Natural killer cell treated with Interleukin-12 subunit alpha and Interleukin-12 subunit beta and Interleukin-15 and Interleukin-18, amount 100 ng/mL, for 72 hours (primary cell): Measurements from ENCODE around the gene DET1. TPM values are rescaled to one million over a fixed set of nuclear protein-coding genes. Genes with fewer than 3 reads are reported as not detected.

Source experiments
- ATAC-seq, 2 donors: fragments of 150-1000 bp; cut with Tn5 transposase in 1 of 2; sonication (Bioruptor Pico), chemical (Tn5 transposase) in 1 of 2; 2 replicates each; pipeline ENCODE4 v1.10.0; 2021
- DNase-seq: peaks from one replicate; pipeline ENCODE4 v3.0.0; 2022; ENCODE audit warnings: low spot score
- H3K27ac Mint-ChIP-seq, 2 donors: 1 replicate in 1 of 2; 2 replicates in 1 of 2; pipeline ENCODE4 v1.8.0; 2022; ENCODE audit warnings: mixed read lengths in 2 of 2, mild to moderate bottlenecking in 1 of 2, moderate library complexity in 1 of 2
- H3K27me3 Mint-ChIP-seq, 2 donors: 1 replicate in 1 of 2; 2 replicates in 1 of 2; pipeline ENCODE4 v1.8.0; 2022; ENCODE audit warnings: mixed read lengths in 2 of 2
- H3K36me3 Mint-ChIP-seq: one replicate; pipeline ENCODE4 v1.8.0; 2022; ENCODE audit warnings: mixed read lengths
- H3K4me1 Mint-ChIP-seq, 2 donors: 1 replicate in 1 of 2; 2 replicates in 1 of 2; pipeline ENCODE4 v1.8.0; 2022; ENCODE audit warnings: low read depth in 2 of 2, mixed read lengths in 2 of 2, mild to moderate bottlenecking in 1 of 2
- H3K4me3 Mint-ChIP-seq: one replicate; pipeline ENCODE4 v1.8.0; 2022; ENCODE audit warnings: mixed read lengths
- H3K9me3 Mint-ChIP-seq: 2 replicates; pipeline ENCODE4 v1.8.0; 2022; ENCODE audit warnings: mixed read lengths
- total RNA-seq, 2 donors: library from RNA; stranded (reverse); gene quantifications; one replicate each; pipeline ENCODE4 v1.2.3, GENCODE V29; 2022

The DET1 gene
- total RNA-seq, result 1 to 10 TPM; 3.5 to 6.0 TPM

DNA sequence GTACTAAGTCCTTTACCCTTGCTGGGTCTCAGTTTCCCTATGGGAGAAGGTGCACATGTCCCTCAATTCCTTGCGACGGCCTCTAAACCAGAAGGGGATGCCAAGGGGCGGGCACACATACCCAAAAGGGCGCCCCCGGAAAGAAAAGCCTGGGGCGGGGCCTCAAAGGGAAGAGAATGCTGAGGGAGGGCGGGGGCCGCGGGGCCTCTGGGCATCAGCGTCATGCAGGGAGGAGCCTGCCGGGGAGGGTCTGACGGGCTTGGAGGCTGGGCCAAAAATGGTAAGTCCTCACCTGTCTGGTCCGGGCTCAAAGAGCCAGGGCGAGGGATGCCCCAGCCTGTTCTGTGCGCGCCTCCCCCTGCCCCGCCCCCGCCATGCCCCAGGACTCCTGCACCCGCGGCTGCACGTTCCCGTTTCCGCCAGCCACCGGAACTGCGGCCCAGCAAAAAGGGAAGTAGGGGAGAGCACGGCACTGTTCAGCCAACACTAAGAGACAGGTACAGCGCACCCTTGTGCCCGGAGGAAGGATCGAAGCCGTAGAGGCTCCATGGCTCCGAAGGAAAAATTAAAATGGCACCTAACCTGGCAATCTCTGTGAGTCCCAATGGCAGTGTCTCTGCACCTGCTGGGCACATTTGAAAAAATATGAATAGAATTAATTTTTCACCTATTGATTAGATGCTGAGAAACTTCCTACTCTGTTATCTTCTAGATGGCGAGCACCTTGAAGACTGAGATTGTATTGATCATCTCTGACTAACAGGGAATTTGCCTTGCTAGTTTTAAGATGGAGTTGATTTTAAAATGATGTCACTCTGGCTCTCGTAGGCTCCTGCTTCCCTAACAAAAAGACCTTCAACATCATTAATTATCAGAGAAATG is at the start of gene DET1:
Gene DET1 (minus strand): TSS at position 434 of the 882 bp plus-strand sequence. CDS start 14,976 bp downstream, outside the sequence.
- DNase-seq, result peak; percentile 94
- H3K4me1 Mint-ChIP-seq, result peaks cover 4 to 7% of the 10 kb centered on the region in 2 donors
- no peaks in the 10 kb centered on the region for H3K9me3 Mint-ChIP-seq

DNA sequence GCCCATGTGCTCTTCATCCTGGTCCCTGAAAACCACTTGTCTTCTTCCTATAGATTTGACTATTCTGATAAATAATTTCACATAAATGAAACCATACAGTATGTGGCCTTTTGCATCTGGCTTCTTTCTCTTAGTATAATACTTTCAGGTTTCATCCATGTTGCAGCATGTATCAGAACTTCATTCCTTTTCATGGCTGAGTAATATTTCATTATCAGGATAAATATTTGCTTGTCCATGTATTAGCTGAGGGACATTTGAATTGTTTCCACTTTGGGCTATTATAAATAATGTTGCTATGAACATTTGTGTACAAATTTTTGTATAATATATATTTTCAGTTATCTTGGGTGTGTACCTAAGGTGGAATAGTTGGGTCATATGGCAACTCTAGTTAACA is 44.9 kb upstream of the DET1 start:
- no peaks in the 10 kb centered on the region for H3K9me3 Mint-ChIP-seq
- H3K27ac Mint-ChIP-seq, result no peak overlapping the region
- no peaks in the 10 kb centered on the region for H3K4me1 Mint-ChIP-seq
- H3K4me3 Mint-ChIP-seq, result no peak overlapping the region
- ATAC-seq (no peak), DNase-seq (no peak)
- peaks cover 18 to 21% of the 10 kb centered on the region in 2 donors for H3K27me3 Mint-ChIP-seq
- H3K36me3 Mint-ChIP-seq, result no peaks in the 10 kb centered on the region

More for the DNA sequence above, at the start of gene DET1:
- H3K4me3 Mint-ChIP-seq, result peak within 1 kb of the TSS; percentile 89
- H3K27ac Mint-ChIP-seq, result peak within 1 kb of the TSS in 1 of 2 donors; percentile 68
- no peaks in the 10 kb centered on the region for H3K27me3 Mint-ChIP-seq
- H3K36me3 Mint-ChIP-seq, result no peaks in the 10 kb centered on the region
- ATAC-seq, result peak; percentile 98

DNA sequence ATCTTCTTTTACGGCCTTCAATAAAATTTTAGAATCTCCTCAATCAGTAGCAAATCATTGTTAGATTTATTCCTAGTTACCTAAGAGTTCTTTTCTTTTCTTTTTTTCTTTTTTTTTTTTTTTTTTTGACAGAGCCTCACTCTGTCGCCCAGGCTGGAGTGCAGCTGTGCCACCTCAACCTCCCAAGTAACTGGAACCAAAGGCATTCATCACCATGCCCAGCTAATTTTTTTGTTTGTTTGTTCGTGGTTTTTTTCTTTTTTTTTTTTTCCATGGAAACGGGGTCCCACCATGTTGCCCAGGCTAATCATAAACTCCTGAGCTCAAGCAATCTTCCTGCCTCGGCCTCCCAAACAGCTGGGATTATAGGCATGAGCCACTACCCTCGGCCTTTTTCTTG is 44.3 kb upstream of the DET1 start:
- Mint-ChIP-seq H3K36me3 (no peaks in the 10 kb centered on the region), H3K4me3 (no peak overlapping the region), H3K27ac (no peak overlapping the region), H3K4me1 (no peaks in the 10 kb centered on the region), H3K9me3 (no peaks in the 10 kb centered on the region), H3K27me3 (peaks cover 18 to 24% of the 10 kb centered on the region in 2 donors)
- no peak for DNase-seq
- ATAC-seq, result no peak

DNA sequence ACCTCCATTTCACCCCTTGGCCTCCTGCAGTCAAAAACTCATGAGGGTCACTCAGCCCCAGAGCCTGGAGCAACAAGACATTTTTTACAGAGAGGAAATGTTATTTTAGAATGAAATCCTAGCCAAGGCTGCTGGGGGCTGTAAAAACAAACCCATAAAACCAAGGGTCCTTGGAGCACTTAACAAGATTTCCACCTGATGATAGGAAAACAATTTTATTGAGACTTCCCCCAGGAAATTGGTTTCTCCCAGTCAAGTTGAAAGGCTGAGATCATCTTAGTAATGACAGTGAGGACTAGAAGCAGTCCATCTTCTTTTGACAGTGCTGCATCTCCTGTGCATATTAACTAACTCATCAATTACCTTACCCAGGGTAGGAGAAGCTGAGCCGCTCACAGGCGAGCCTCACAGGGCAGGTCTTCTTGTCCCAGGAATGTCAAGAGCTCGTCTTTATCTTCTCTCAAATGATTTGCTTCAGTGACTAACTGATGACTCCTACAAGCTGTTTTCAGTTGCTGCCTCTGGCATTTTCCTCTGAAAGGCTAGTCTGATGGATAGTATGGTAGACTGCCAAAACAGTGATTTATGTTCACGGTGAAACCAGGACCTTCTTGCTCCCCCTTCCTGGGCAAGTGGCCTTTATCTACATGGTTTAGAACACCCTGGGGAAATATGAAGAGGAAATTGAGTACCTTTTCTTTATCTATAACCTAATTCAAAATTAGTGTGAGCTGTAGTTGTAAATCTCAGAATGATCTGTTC is 40.1 kb upstream of the DET1 start:
- H3K27ac Mint-ChIP-seq, result no peak overlapping the region
- no peaks in the 10 kb centered on the region for H3K9me3 Mint-ChIP-seq
- no peaks in the 10 kb centered on the region for H3K36me3 Mint-ChIP-seq
- no peaks in the 10 kb centered on the region for H3K4me1 Mint-ChIP-seq
- peaks cover 22 to 38% of the 10 kb centered on the region in 2 donors for H3K27me3 Mint-ChIP-seq
- DNase-seq (no peak), ATAC-seq (no peak)
- no peak overlapping the region for H3K4me3 Mint-ChIP-seq

DNA sequence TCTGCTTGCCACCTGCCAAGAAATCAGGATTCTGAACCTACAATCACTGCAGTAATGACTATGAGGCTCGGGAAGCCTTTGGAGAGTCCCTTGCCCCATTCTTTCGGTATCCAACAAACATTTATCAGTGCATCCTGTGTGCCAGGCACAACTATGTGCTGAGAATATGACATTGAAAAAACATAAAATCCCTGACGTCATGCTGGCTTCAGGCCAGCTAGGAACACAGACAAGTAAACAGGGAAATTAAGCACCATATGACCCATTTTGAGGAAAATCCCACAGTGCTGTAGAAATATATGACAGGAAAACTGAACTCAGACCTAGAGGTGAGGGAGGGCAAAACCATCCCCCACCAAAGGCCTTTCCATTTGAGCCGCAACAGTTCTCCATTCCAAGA is 34.1 kb upstream of the DET1 start:
- DNase-seq (no peak), ATAC-seq (no peak)
- no peaks in the 10 kb centered on the region for H3K36me3 Mint-ChIP-seq
- no peak overlapping the region for H3K27ac Mint-ChIP-seq
- no peak overlapping the region for H3K4me3 Mint-ChIP-seq
- H3K4me1 Mint-ChIP-seq, result no peaks in the 10 kb centered on the region
- H3K27me3 Mint-ChIP-seq, result peaks cover 12 to 18% of the 10 kb centered on the region in 2 donors
- H3K9me3 Mint-ChIP-seq, result no peaks in the 10 kb centered on the region

DNA sequence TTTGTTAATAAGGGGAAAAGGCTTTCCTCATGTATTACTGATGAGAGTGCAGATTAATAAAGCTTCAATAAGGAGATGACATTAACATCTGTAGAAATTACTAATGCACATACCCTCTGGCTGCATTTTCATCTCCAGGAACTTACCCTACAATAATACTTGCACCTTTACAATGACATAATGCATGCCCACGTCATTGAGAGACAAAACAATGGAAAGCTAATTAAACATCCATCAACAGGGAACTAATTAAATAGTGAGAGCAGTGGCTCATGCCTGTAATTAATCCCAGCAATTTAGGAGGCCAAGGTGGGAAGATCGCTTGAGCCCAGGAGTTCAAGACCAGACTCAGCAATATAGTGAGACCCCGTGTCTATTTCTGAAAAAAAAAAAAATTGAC is 32.8 kb upstream of the DET1 start:
- Mint-ChIP-seq H3K36me3 (no peaks in the 10 kb centered on the region), H3K27ac (no peak overlapping the region), H3K4me1 (no peaks in the 10 kb centered on the region), H3K9me3 (no peaks in the 10 kb centered on the region), H3K27me3 (peaks cover 10 to 15% of the 10 kb centered on the region in 2 donors), H3K4me3 (no peak overlapping the region)
- ATAC-seq, result no peak
- DNase-seq, result no peak

DNA sequence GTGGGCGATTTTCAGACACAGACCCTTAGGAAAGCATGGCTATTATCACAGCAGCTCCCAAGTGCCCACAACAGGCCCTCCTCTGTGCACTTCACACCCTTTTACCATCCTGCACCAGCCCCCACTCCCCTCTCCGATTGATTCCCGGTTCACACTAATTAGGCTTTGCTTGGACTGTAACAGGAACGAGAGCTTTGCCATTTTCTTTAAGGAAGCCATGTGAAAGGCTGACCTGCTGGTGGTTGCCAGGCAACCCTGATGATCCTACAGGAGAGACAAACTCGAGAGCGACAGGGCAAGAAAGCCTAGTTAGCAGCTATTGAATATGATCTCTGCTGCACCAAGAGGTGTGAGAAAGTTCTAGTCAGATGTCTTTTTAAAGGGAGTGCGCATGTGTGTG is 28.2 kb upstream of the DET1 start:
- no peaks in the 10 kb centered on the region for H3K4me1 Mint-ChIP-seq
- no peak overlapping the region for H3K4me3 Mint-ChIP-seq
- DNase-seq (no peak), ATAC-seq (no peak)
- H3K27ac Mint-ChIP-seq, result no peak overlapping the region
- H3K9me3 Mint-ChIP-seq, result no peaks in the 10 kb centered on the region
- H3K36me3 Mint-ChIP-seq, result no peaks in the 10 kb centered on the region
- peaks cover 17 to 18% of the 10 kb centered on the region in 2 donors for H3K27me3 Mint-ChIP-seq

DNA sequence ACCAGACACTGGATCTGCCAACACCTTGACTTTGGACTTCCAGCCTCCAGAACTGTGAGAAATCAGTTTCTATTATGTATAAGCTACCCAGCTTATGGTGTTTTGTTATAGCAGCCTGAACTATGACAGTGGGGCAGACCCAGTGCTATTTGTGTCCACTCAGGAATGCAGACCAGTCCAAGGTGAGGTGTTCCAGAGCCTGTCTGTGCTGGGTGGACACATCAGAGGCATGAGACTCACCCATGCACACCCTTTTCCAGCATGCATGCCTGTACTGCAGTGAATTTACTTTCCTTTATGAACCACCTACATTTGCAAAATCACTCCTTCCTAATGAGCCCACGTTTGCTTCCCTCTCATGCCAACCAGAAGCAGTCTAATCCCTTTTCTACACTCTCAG is 27.6 kb upstream of the DET1 start:
- no peaks in the 10 kb centered on the region for H3K4me1 Mint-ChIP-seq
- no peaks in the 10 kb centered on the region for H3K9me3 Mint-ChIP-seq
- ATAC-seq (no peak), DNase-seq (no peak)
- peaks cover 18% of the 10 kb centered on the region in 2 donors for H3K27me3 Mint-ChIP-seq
- H3K27ac Mint-ChIP-seq, result no peak overlapping the region
- H3K36me3 Mint-ChIP-seq, result no peaks in the 10 kb centered on the region
- no peak overlapping the region for H3K4me3 Mint-ChIP-seq

DNA sequence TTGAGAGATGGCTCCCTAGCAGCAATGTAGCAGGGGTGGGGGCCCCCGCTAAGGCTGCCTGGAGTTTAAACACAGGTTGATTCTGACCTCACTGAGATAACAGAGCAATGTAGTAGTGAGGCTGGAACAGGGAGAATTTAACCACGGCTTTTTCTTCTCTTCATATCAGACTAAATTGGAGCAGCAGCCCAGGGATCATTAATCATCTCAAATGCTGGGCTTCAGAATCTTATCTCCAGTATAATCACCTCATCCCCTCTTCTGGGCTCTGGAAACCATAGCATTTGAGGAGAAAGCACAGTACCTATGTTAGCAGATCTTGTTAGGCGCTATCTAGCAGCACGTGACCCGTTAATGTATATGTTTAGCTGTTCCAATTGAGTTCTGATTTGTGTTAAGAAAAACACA is 25.4 kb upstream of the DET1 start:
- DNase-seq, result no peak
- Mint-ChIP-seq H3K27ac (no peak overlapping the region), H3K4me3 (no peak overlapping the region), H3K27me3 (peaks cover 18 to 24% of the 10 kb centered on the region in 2 donors), H3K36me3 (no peaks in the 10 kb centered on the region), H3K9me3 (no peaks in the 10 kb centered on the region), H3K4me1 (no peaks in the 10 kb centered on the region)
- no peak for ATAC-seq

DNA sequence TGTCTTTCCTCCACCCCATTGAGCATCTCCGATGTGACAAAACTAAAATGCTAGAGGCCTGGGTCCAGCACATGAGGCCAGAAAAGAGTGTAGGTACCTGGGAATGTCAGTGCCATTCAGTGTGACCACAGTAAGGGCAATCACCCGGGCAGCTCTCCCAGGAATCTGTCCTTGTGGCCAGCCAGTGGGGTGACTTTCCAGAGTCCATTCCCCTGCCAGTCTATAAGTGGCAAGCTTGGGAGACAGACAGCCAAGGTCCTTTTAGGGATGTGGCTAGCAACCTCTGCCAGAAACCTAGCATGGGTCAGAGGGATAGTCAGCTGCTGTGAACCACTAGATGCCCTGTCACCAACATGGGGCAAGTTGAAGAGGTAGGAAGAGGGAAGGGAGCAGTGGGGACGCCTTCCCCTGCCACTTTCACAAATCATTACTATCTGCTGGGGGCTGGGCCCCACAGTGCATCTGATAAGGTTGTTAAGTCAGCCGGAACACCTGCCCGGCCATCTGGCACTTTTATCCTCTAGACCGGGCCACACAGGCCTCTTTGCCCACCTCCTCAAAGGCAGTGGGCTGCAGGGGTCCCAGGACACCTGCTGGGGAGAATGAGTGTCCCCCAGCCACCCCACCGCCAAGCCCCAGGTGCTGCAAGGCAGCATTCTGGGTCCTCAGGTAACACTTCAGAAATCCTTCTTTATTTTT is 24.8 kb upstream of the DET1 start:
- peaks cover 18 to 25% of the 10 kb centered on the region in 2 donors for H3K27me3 Mint-ChIP-seq
- H3K9me3 Mint-ChIP-seq, result no peaks in the 10 kb centered on the region

DNA sequence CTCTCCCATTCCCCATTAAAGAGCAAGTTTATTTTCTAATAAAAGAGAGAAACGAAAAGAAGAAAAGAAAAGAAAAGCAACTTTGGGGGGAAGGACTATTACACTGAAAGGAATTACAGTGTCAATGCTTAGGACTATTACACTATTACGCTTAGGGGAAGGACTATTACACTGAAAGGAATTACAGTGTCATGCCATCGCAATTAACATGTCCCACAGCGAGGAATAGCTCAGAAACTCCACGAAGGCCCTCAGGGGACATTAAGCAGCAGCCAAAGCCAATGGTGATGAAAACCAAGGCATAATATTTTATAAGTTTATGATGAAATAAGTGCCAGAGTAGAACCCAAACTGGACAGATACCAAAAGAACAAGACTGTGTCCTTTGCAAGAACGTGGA is 22.1 kb upstream of the DET1 start:
- ATAC-seq (no peak), DNase-seq (no peak)
- H3K4me3 Mint-ChIP-seq, result no peak overlapping the region
- no peak overlapping the region for H3K27ac Mint-ChIP-seq
- no peaks in the 10 kb centered on the region for H3K36me3 Mint-ChIP-seq
- H3K4me1 Mint-ChIP-seq, result no peaks in the 10 kb centered on the region
- no peaks in the 10 kb centered on the region for H3K9me3 Mint-ChIP-seq
- peaks cover 19 to 30% of the 10 kb centered on the region in 2 donors for H3K27me3 Mint-ChIP-seq

More for the DNA sequence above, 24.8 kb upstream of the DET1 start:
- no peaks in the 10 kb centered on the region for H3K36me3 Mint-ChIP-seq
- H3K4me1 Mint-ChIP-seq, result no peaks in the 10 kb centered on the region
- DNase-seq (no peak), ATAC-seq (no peak)
- no peak overlapping the region for H3K27ac Mint-ChIP-seq
- no peak overlapping the region for H3K4me3 Mint-ChIP-seq

DNA sequence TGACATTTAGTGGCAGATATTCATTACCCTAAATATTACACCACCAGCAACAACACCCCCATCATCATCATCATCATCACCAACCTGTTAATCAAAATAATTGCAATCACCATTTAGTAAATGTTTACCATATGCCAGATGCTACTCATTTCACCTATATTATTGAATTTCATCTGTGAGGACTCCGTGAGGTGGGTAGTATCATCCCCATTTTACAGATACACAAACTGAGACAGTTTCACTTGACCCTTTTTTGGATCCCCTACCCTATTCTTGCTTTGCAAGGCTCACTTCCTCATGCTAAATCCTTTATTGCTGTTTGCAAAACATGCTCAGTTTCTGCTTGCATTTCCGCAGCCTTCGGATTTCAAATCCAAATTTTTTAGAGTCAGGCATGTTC is 18.3 kb upstream of the DET1 start:
- Mint-ChIP-seq H3K4me3 (no peak overlapping the region), H3K27ac (no peak overlapping the region), H3K27me3 (peaks cover 30 to 36% of the 10 kb centered on the region in 2 donors), H3K36me3 (no peaks in the 10 kb centered on the region), H3K9me3 (no peaks in the 10 kb centered on the region), H3K4me1 (no peaks in the 10 kb centered on the region)
- ATAC-seq, result no peak
- DNase-seq, result no peak

DNA sequence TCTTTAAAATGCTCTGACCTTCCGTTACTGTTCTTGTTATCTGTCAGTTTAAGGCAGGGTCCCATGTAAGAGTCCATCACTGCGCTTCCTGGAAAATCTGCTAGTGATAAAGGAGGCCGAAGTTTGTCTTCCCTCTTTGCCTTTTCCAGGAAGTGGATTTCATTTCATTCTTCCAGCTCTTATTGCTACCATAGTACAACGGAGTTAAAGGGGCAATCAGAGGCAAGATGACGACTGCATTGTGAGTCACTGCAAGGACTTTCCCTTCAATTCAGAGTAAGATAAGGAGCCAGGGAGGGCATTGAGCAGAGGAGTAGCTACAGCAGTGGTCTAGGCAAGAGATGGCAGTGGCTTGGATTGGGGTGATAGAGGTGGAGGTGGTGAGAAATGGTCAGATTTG is 17.2 kb upstream of the DET1 start:
- Mint-ChIP-seq H3K9me3 (no peaks in the 10 kb centered on the region), H3K27ac (no peak overlapping the region), H3K27me3 (peaks cover 26 to 40% of the 10 kb centered on the region in 2 donors), H3K4me3 (no peak overlapping the region), H3K36me3 (peaks cover 5% of the 10 kb centered on the region), H3K4me1 (no peaks in the 10 kb centered on the region)
- no peak for ATAC-seq
- no peak for DNase-seq
